SK-N-SH treated with all-trans-retinoic acid at 6 μM for 48 hours (cell line): ENCODE data around the gene PNPLA7.

Experiments used
- ATAC-seq: fragments of 200-7000 bp; cut with Tn5 transposase; 3 replicates; pipeline ENCODE4 v1.9.1; 2020; ENCODE audit warnings: mild to moderate bottlenecking, moderate library complexity
- ARNTL ChIP-seq: fragments of 450-650 bp; formaldehyde crosslinking; IDR thresholded peaks from 2 replicates; pipeline ENCODE4 v1.5.0; 2020; ENCODE audit warnings: low read depth, mild to moderate bottlenecking, moderate library complexity, borderline replicate concordance
- BACH2 ChIP-seq: fragments of 250-450 bp; sonication (Bioruptor Pico); IDR thresholded peaks from 2 replicates; pipeline ENCODE4 v1.9.0; 2021; ENCODE audit warnings: mild to moderate bottlenecking, borderline replicate concordance
- GLIS3 ChIP-seq: fragments of 250-450 bp; sonication (Bioruptor Pico); IDR thresholded peaks from 2 replicates; pipeline ENCODE4 v1.5.0; 2020; ENCODE audit warnings: mild to moderate bottlenecking, moderate library complexity
- ISL1 ChIP-seq: fragments of 250-450 bp; sonication (Bioruptor Pico); IDR thresholded peaks from 2 replicates; pipeline ENCODE4 v2.1.2; 2022; ENCODE audit warnings: mild to moderate bottlenecking, moderate library complexity
- OSR1 ChIP-seq: fragments of 250-450 bp; sonication (Bioruptor Pico); IDR thresholded peaks from 2 replicates; pipeline ENCODE4 v1.8.0; 2022; ENCODE audit warnings: moderate library complexity, mild to moderate bottlenecking, inconsistent platforms
- RARB ChIP-seq: fragments of 250-450 bp; sonication (Bioruptor Pico); IDR thresholded peaks from 2 replicates; pipeline ENCODE4 v1.8.0; 2021; ENCODE audit warnings: mild to moderate bottlenecking, moderate library complexity
- SNAI2 ChIP-seq: fragments of 250-450 bp; sonication (Bioruptor Pico); IDR thresholded peaks from 2 replicates; pipeline ENCODE4 v1.5.0; 2020; ENCODE audit warnings: mild to moderate bottlenecking, moderate library complexity
- TCF4 ChIP-seq: fragments of 250-450 bp; sonication (Bioruptor Pico); IDR thresholded peaks from 2 replicates; pipeline ENCODE4 v1.8.0; 2021; ENCODE audit warnings: mild to moderate bottlenecking, moderate library complexity, borderline replicate concordance
- ZC3H10 ChIP-seq: fragments of 250-450 bp; sonication (Bioruptor Pico); IDR thresholded peaks from 2 replicates; pipeline ENCODE4 v1.5.1; 2021; ENCODE audit warnings: mild to moderate bottlenecking, moderate library complexity
- ZFP3 ChIP-seq: fragments of 250-450 bp; sonication (Bioruptor Pico); IDR thresholded peaks from 2 replicates; pipeline ENCODE4 v1.5.0; 2020; ENCODE audit warnings: mild to moderate bottlenecking, moderate library complexity
- ZFP30 ChIP-seq: fragments of 450-650 bp; formaldehyde crosslinking; IDR thresholded peaks from 2 replicates; pipeline ENCODE4 v1.5.0; 2022; ENCODE audit warnings: mild to moderate bottlenecking, moderate library complexity
- ZNF565 ChIP-seq: fragments of 450-650 bp; formaldehyde crosslinking; conservative IDR thresholded peaks from 2 replicates; pipeline ENCODE4 v1.5.0; 2020; ENCODE audit warnings: low read depth, mild to moderate bottlenecking, moderate library complexity
- ZNF8 ChIP-seq: fragments of 450-650 bp; formaldehyde crosslinking; IDR thresholded peaks from 2 replicates; pipeline ENCODE4 v1.5.0; 2020; ENCODE audit warnings: mild to moderate bottlenecking, moderate library complexity
- TF ChIP-seq, protein P1 (sequence below): fragments of 250-450 bp; sonication (Bioruptor Pico); IDR thresholded peaks from 2 replicates; pipeline ENCODE4 v1.5.1; 2020; ENCODE audit warnings: low read depth, mild to moderate bottlenecking, moderate library complexity
- TF ChIP-seq, protein P2 (sequence below): fragments of 250-450 bp; sonication (Bioruptor Pico); IDR thresholded peaks from 2 replicates; pipeline ENCODE4 v1.5.0; 2020; ENCODE audit warnings: mild to moderate bottlenecking, moderate library complexity
- TF ChIP-seq, protein P3 (sequence below): fragments of 250-450 bp; sonication (Bioruptor Pico); IDR thresholded peaks from 2 replicates; pipeline ENCODE4 v1.8.0; 2021; ENCODE audit warnings: low read depth, mild to moderate bottlenecking, moderate library complexity, borderline replicate concordance
- TF ChIP-seq, protein P4 (sequence below): fragments of 250-450 bp; sonication (Bioruptor Pico); IDR thresholded peaks from 2 replicates; pipeline ENCODE4 v1.8.0; 2020; ENCODE audit warnings: mild to moderate bottlenecking, moderate library complexity, borderline replicate concordance

PNPLA7 gene

DNA sequence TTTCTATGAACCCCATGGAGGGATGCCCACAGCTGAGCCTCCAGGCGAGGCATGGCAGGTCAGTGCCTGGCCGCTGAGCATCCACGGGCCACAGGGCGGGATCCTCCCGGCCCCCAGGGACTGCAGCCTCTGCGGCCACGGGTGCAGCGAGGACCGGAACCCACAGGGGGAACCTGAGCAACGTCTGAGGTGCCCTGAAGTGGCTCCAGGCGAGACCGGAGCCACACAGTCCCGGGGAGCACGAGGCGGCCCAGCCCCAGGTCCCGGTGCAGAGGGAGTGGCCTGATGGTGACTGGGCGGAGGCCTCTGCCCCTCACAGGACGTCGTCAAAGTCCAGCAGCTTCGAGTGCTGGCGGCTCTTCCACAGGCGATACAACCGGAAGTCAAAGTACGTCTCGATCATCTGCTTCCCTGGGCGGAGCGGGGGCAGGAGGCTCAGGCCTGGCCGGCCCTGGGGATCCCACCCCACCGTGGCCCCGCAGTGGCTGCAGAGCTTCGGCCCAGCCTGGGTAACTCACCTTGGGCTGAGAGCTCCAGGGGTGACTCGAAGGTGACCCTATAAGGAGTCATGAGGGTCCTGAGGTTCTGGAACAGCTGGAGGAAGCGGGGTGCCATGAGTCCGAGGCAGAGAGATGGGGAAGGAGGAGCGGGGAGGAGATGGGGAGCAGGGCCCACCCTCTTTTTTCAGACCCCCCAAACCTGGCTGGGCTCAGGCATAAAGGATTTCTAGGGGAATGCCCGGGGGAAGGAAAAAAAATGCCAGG, 100.9 kb downstream of the PNPLA7 start:
- TF ChIP-seq TCF4 (CRISPR knock-in tag) (no peak), RARB (CRISPR knock-in tag) (no peak), OSR1 (CRISPR knock-in tag) (no peak)
- ATAC-seq, result no peak

DNA sequence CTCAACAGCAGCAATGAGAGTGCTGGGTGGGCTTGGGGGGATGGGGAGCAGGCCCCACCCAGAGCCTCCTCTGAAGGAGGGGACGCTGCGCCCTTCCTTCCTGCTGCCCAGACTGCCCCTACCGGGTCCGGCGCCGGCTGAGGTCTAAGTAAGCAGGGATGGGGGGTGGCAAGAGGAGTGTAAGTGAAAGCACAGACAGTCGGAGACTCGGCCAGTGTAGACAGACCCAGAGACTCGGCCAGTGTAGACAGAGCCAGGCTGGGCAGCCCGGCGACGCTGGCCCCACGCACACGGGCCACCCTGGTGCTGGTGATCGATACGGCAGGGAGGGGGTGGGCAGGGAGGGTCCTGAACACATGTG, 101.6 kb downstream of the PNPLA7 start:
- no peak for ATAC-seq
- TF ChIP-seq ZFP3 (CRISPR knock-in tag), result no peak
- no peak for TF ChIP-seq ZFP30 (CRISPR knock-in tag)
- TF ChIP-seq TCF4 (CRISPR knock-in tag), result no peak
- no peak for TF ChIP-seq OSR1 (CRISPR knock-in tag)
- no peak for TF ChIP-seq SNAI2 (CRISPR knock-in tag)
- no peak for TF ChIP-seq BACH2
- TF ChIP-seq ZC3H10 (CRISPR knock-in tag), result no peak

DNA sequence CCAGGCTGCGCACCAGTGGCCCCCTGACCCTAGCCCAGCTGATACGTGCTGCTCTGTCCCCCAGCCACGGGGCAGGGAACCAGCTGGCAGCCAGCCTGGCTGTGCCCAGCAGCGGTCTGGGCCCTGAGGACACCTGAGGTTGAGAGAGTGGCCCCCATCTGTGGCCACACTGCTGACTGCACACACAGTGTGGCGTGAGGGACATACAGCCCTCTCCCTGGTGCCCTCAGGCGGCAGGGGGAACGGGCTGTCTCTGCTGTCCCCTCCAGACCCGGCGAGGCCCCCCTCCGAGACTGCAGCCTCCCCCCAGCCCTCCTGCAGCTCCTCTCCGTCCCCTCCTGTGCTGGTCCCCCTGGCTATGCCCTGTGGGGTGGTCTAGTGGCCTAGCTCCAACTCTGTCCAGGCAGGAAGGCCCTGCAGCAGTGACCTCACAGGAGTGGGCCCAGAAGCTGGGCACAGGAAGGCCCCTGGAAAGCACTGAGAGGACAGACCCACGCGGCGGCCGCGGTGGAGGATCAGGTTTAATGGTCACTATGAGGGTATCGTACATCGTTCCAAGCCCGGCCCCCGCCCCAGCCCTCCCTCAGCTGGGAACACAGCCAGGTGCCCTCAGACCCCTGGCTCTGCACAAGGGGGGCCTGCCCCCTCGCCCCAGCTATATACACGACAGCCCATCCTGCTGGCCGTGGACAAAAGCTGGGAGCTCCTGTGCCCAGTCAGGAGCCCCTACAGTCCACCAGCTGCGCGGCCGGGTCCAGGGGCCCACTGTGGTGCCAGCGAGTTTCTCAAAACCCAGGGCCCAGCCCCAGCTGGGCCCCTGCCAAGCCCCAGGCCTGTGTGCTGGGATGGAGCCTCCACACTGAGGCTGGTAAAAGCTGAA, 102.2 kb downstream of the PNPLA7 start:
- no peak for ATAC-seq
- TF ChIP-seq, protein P1, sequence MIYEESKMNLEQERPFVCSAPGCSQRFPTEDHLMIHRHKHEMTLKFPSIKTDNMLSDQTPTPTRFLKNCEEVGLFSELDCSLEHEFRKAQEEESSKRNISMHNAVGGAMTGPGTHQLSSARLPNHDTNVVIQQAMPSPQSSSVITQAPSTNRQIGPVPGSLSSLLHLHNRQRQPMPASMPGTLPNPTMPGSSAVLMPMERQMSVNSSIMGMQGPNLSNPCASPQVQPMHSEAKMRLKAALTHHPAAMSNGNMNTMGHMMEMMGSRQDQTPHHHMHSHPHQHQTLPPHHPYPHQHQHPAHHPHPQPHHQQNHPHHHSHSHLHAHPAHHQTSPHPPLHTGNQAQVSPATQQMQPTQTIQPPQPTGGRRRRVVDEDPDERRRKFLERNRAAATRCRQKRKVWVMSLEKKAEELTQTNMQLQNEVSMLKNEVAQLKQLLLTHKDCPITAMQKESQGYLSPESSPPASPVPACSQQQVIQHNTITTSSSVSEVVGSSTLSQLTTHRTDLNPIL, result no peak
- no peak for TF ChIP-seq GLIS3 (CRISPR knock-in tag)

DNA sequence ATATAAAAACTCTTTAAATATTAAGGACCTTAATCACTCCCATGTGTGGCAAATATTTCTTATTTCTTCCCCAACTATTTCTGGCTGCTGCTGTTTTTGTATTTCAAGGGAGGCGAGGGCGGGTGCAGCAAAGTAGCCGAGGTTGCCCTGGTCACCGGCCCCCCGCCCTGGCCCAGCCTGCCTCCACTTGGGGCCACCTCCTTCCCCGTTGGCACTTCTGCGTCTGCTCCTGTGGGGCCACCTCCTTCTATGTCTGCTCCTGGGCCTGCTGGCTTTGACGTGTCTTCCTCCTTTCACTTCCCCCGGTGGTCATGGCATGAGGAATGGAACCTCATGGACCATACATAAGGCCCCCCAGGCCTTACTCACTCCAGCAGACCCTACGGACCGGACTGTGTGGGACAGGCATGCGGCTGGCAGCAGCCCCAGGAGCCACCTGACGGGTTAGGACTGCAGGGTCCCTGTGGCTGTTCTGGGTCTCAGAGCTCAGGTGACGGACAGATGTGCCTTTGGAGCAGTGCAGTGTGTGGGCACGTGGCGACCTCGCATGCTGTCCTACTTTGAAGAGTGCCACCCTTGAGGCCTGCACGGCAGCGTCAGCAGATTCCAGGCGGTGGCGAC, 103.2 kb downstream of the PNPLA7 start:
- TF ChIP-seq, protein P2, sequence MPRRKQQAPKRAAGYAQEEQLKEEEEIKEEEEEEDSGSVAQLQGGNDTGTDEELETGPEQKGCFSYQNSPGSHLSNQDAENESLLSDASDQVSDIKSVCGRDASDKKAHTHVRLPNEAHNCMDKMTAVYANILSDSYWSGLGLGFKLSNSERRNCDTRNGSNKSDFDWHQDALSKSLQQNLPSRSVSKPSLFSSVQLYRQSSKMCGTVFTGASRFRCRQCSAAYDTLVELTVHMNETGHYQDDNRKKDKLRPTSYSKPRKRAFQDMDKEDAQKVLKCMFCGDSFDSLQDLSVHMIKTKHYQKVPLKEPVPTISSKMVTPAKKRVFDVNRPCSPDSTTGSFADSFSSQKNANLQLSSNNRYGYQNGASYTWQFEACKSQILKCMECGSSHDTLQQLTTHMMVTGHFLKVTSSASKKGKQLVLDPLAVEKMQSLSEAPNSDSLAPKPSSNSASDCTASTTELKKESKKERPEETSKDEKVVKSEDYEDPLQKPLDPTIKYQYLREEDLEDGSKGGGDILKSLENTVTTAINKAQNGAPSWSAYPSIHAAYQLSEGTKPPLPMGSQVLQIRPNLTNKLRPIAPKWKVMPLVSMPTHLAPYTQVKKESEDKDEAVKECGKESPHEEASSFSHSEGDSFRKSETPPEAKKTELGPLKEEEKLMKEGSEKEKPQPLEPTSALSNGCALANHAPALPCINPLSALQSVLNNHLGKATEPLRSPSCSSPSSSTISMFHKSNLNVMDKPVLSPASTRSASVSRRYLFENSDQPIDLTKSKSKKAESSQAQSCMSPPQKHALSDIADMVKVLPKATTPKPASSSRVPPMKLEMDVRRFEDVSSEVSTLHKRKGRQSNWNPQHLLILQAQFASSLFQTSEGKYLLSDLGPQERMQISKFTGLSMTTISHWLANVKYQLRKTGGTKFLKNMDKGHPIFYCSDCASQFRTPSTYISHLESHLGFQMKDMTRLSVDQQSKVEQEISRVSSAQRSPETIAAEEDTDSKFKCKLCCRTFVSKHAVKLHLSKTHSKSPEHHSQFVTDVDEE, result no peak
- TF ChIP-seq, protein P3, sequence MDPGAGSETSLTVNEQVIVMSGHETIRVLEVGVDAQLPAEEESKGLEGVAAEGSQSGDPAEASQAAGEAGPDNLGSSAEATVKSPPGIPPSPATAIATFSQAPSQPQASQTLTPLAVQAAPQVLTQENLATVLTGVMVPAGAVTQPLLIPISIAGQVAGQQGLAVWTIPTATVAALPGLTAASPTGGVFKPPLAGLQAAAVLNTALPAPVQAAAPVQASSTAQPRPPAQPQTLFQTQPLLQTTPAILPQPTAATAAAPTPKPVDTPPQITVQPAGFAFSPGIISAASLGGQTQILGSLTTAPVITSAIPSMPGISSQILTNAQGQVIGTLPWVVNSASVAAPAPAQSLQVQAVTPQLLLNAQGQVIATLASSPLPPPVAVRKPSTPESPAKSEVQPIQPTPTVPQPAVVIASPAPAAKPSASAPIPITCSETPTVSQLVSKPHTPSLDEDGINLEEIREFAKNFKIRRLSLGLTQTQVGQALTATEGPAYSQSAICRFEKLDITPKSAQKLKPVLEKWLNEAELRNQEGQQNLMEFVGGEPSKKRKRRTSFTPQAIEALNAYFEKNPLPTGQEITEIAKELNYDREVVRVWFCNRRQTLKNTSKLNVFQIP, result no peak
- TF ChIP-seq SNAI2 (CRISPR knock-in tag) (no peak), ISL1 (CRISPR knock-in tag) (no peak), ARNTL (no peak), GLIS3 (CRISPR knock-in tag) (no peak), OSR1 (CRISPR knock-in tag) (no peak), ZNF8 (CRISPR knock-in tag) (no peak), BACH2 (no peak), ZC3H10 (CRISPR knock-in tag) (no peak), ZNF565 (CRISPR knock-in tag) (no peak)
- TF ChIP-seq, protein P1, result no peak
- TF ChIP-seq, protein P4, sequence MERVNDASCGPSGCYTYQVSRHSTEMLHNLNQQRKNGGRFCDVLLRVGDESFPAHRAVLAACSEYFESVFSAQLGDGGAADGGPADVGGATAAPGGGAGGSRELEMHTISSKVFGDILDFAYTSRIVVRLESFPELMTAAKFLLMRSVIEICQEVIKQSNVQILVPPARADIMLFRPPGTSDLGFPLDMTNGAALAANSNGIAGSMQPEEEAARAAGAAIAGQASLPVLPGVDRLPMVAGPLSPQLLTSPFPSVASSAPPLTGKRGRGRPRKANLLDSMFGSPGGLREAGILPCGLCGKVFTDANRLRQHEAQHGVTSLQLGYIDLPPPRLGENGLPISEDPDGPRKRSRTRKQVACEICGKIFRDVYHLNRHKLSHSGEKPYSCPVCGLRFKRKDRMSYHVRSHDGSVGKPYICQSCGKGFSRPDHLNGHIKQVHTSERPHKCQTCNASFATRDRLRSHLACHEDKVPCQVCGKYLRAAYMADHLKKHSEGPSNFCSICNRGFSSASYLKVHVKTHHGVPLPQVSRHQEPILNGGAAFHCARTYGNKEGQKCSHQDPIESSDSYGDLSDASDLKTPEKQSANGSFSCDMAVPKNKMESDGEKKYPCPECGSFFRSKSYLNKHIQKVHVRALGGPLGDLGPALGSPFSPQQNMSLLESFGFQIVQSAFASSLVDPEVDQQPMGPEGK (CRISPR knock-in tag), result no peak
- TF ChIP-seq, all 23 proteins: peak for 0

More for the DNA sequence above, 103.2 kb downstream of the PNPLA7 start:
- ATAC-seq, result peak; percentile 4; the same call in 2 of the 3 replicates
